ENCODE results near the gene CELF2. TPM values are rescaled to one million over a fixed set of nuclear protein-coding genes. Genes with fewer than 3 reads are reported as not detected.

Gene CELF2
- total and polyA plus RNA-seq, 2 experiments from 2014 or later: 16.6 to 26.9 TPM

DNA sequence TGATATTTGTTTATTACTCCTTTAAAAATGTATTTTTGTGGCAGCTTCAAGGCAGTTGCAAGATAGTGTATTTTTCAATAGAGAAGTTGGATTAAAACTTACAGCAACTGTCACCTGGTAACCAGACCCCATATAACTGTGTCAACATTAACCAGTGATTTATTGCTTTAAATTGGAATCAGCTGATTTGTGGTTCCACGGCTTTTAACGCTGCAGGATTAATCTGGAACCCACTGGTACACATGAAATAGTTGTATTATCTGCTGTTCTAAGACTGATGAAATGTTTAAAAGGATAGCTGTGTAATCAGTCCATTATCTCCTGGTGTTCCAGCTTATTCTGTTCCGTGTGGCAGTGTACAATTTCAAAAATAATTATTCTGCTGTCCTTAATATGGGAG lies 180.2 kb downstream of the CELF2 start:
- DNase-seq (ENCODE audit: low spot score): no peak
- no peaks in the 10 kb centered on the region for H3K79me2 ChIP-seq
- H3K27ac ChIP-seq: no peak overlapping the region
- H3K9me3 ChIP-seq (ENCODE audit: low read depth): no peaks in the 10 kb centered on the region
- H3K9me2 ChIP-seq (replicated peaks; ENCODE audit: insufficient read depth): no peaks in the 10 kb centered on the region
- H2AFZ ChIP-seq: no peak overlapping the region
- peak overlapping the region; percentile 68 for H3K4me2 ChIP-seq
- 23% methylated on average over 3 of the region's 3 CpGs for WGBS (ENCODE audit: low lambda C conversion rate, missing lambda C conversion rate)
- TF ChIP-seq EZH2 (IDR thresholded peaks at IDR 0.05; ENCODE audit: borderline replicate concordance) (no peak), EZH2phosphoT487 (IDR thresholded peaks at IDR 0.05; ENCODE audit: low read depth, severe bottlenecking, unreplicated experiment) (no peak)
- TF ChIP-seq, protein P1, sequence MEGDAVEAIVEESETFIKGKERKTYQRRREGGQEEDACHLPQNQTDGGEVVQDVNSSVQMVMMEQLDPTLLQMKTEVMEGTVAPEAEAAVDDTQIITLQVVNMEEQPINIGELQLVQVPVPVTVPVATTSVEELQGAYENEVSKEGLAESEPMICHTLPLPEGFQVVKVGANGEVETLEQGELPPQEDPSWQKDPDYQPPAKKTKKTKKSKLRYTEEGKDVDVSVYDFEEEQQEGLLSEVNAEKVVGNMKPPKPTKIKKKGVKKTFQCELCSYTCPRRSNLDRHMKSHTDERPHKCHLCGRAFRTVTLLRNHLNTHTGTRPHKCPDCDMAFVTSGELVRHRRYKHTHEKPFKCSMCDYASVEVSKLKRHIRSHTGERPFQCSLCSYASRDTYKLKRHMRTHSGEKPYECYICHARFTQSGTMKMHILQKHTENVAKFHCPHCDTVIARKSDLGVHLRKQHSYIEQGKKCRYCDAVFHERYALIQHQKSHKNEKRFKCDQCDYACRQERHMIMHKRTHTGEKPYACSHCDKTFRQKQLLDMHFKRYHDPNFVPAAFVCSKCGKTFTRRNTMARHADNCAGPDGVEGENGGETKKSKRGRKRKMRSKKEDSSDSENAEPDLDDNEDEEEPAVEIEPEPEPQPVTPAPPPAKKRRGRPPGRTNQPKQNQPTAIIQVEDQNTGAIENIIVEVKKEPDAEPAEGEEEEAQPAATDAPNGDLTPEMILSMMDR (IDR thresholded peaks at IDR 0.05; ENCODE audit: poor library complexity): no peak
- no peak overlapping the region for H3K4me3 ChIP-seq
- no peaks in the 10 kb centered on the region for H4K20me1 ChIP-seq (ENCODE audit: insufficient read depth, poor library complexity, severe bottlenecking)
- H3K36me3 ChIP-seq (replicated peaks; ENCODE audit: insufficient read depth, low read depth): no peaks in the 10 kb centered on the region
- no peaks in the 10 kb centered on the region for H3K27me3 ChIP-seq
- H3K4me1 ChIP-seq (ENCODE audit: insufficient read depth): no peaks in the 10 kb centered on the region

DNA sequence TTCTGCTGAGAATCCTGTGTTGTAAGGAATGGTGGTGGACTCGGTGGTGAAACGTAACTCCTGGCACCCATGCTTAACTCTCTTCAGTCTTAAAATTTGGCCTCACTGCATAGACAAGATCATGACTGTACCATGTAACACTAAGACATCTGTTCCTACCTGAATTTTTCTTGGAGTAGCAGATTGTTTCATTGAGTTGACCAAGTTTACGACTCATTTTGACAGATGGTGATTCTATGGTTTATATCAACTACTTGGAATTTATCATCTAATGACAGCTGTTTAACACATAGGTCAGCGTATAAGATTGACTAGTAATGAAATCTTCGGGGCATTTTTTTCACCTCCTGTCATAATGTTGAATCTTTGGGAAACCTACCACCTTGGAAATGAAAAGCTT lies 184.2 kb downstream of the CELF2 start:
- 79% methylated on average over 5 of the region's 5 CpGs for WGBS (ENCODE audit: low lambda C conversion rate, missing lambda C conversion rate)
- Histone ChIP-seq H3K27ac (no peak overlapping the region), H3K9me3 (ENCODE audit: low read depth) (no peaks in the 10 kb centered on the region), H3K79me2 (no peaks in the 10 kb centered on the region), H3K9me2 (replicated peaks; ENCODE audit: insufficient read depth) (no peaks in the 10 kb centered on the region), H4K20me1 (ENCODE audit: insufficient read depth, poor library complexity, severe bottlenecking) (no peaks in the 10 kb centered on the region), H3K4me3 (no peak overlapping the region), H3K36me3 (replicated peaks; ENCODE audit: insufficient read depth, low read depth) (no peaks in the 10 kb centered on the region), H3K4me1 (ENCODE audit: insufficient read depth) (no peaks in the 10 kb centered on the region), H2AFZ (no peak overlapping the region), H3K4me2 (no peak overlapping the region), H3K27me3 (no peaks in the 10 kb centered on the region)
- no peak for DNase-seq (ENCODE audit: low spot score)
- TF ChIP-seq EZH2phosphoT487 (IDR thresholded peaks at IDR 0.05; ENCODE audit: low read depth, severe bottlenecking, unreplicated experiment): no peak
- no peak for TF ChIP-seq EZH2 (IDR thresholded peaks at IDR 0.05; ENCODE audit: borderline replicate concordance)
- TF ChIP-seq, protein P1 (IDR thresholded peaks at IDR 0.05; ENCODE audit: poor library complexity): no peak

DNA sequence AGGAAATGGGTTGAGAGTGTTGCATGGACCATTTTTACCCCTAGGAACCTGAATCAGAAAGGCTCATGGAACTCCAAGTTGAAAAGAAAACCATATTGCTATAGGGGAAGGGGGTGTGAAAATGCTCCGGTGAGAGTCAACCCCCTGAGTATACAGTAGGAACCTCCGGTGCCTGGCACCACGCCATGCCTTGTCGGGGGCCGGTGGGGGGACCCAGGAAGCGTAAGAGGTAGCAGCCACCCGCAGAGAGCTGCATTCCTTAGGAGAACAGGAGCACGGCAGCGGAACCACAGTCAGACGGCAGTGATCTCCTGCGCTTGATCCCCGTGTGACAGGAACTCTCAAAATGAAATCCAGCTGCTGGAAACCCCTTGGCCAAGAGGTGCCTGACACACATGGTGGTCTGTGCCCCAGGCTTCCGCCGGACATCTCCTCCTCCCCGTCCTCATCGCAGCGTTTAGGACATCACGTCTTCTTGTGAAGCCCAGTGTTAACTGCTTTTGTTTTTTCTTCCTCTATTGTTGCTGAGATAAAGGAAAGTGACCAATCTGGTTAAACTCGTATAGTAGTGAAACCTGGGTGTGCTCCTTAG lies 186.8 kb downstream of the CELF2 start:
- no peaks in the 10 kb centered on the region for H3K4me1 ChIP-seq (ENCODE audit: insufficient read depth)
- DNase-seq (ENCODE audit: low spot score): no peak
- no peaks in the 10 kb centered on the region for H4K20me1 ChIP-seq (ENCODE audit: insufficient read depth, poor library complexity, severe bottlenecking)
- peak overlapping the region; percentile 65 for H3K4me2 ChIP-seq
- no peaks in the 10 kb centered on the region for H3K79me2 ChIP-seq
- no peak overlapping the region for H3K4me3 ChIP-seq
- H3K36me3 ChIP-seq (replicated peaks; ENCODE audit: insufficient read depth, low read depth): no peaks in the 10 kb centered on the region
- 54% methylated on average over 19 of the region's 19 CpGs for WGBS (ENCODE audit: low lambda C conversion rate, missing lambda C conversion rate)
- no peaks in the 10 kb centered on the region for H3K9me3 ChIP-seq (ENCODE audit: low read depth)
- TF ChIP-seq EZH2 (IDR thresholded peaks at IDR 0.05; ENCODE audit: borderline replicate concordance) (no peak), EZH2phosphoT487 (IDR thresholded peaks at IDR 0.05; ENCODE audit: low read depth, severe bottlenecking, unreplicated experiment) (no peak)
- TF ChIP-seq, protein P1 (IDR thresholded peaks at IDR 0.05; ENCODE audit: poor library complexity): no peak
- H3K9me2 ChIP-seq (replicated peaks; ENCODE audit: insufficient read depth): no peaks in the 10 kb centered on the region
- no peak overlapping the region for H3K27ac ChIP-seq
- H3K27me3 ChIP-seq: no peaks in the 10 kb centered on the region
- no peak overlapping the region for H2AFZ ChIP-seq

Data from hepatocyte (in vitro differentiated cells).